Thymus (tissue), 11 donors: ENCODE data around the gene MON2. TPM values are rescaled to one million over a fixed set of nuclear protein-coding genes. Genes with fewer than 3 reads are reported as not detected.
A peak's percentile ranks its signal among the peaks of the same experiment; 100 is the strongest.
"Not testable (repeated sequence)": the region's sequence is repeated elsewhere in the genome, so short reads cannot be mapped to it uniquely, and the experiment has no call there.

ENCODE experiments used
- DNase-seq, 9 donors: peaks; one replicate each; pipeline ENCODE4 v3.0.0-alpha.2; 2013; ENCODE audit warnings: low spot score in 9 of 9, low read depth in 6 of 9, missing footprints in 1 of 9
- H3K27ac ChIP-seq, 2 donors: one replicate each; pipeline ENCODE4 v1.5.1; 2013; ENCODE audit warnings: control low read depth in 1 of 2, low read depth in 1 of 2, low read length in 1 of 2, mild to moderate bottlenecking in 1 of 2, moderate library complexity in 1 of 2
- H3K27me3 ChIP-seq, 2 donors: one replicate each; pipeline ENCODE4 v1.5.1; 2013; ENCODE audit warnings: low read length in 1 of 2; ENCODE audit not compliant: control insufficient read depth in 2 of 2, insufficient read depth in 1 of 2
- H3K36me3 ChIP-seq, 2 donors: one replicate each; pipeline ENCODE4 v1.5.1; 2013; ENCODE audit warnings: low read length in 1 of 2, mild to moderate bottlenecking in 1 of 2, moderate library complexity in 1 of 2; ENCODE audit not compliant: control insufficient read depth in 2 of 2, insufficient read depth in 2 of 2
- H3K4me1 ChIP-seq, 2 donors: one replicate each; pipeline ENCODE4 v1.5.1; 2013; ENCODE audit warnings: low read length in 2 of 2; ENCODE audit not compliant: control insufficient read depth in 2 of 2, insufficient read depth in 2 of 2
- H3K4me3 ChIP-seq, 2 donors: one replicate each; pipeline ENCODE4 v1.5.1; 2013; ENCODE audit warnings: low read length in 2 of 2, control low read depth in 1 of 2, mild to moderate bottlenecking in 1 of 2
- H3K9me3 ChIP-seq, 2 donors: one replicate each; pipeline ENCODE4 v1.5.1; 2013; ENCODE audit warnings: low read length in 1 of 2, mild to moderate bottlenecking in 1 of 2; ENCODE audit not compliant: control insufficient read depth in 2 of 2, insufficient read depth in 1 of 2
- WGBS: extraction: QIAGEN DNeasy Blood & Tissue Kit; methylation state at CpG from one replicate; pipeline ENCODE4 v1.1.7; 2013; 5-methylcytosine and 5-hydroxymethylcytosine counted together
- polyA plus RNA-seq: library from polyadenylated mRNA; stranded (reverse); fragments of 200-250 nt; gene quantifications from one replicate; pipeline ENCODE4 v1.2.3, GENCODE V29; 2013
- total RNA-seq: library from RNA; stranded (reverse); fragments of 120-200 nt; gene quantifications from one replicate; pipeline ENCODE4 v1.2.4, GENCODE V29; 2013
- donor health status: healthy.

The MON2 gene
- total and polyA plus RNA-seq, 2 donors = 21.4 to 32.7 TPM

DNA sequence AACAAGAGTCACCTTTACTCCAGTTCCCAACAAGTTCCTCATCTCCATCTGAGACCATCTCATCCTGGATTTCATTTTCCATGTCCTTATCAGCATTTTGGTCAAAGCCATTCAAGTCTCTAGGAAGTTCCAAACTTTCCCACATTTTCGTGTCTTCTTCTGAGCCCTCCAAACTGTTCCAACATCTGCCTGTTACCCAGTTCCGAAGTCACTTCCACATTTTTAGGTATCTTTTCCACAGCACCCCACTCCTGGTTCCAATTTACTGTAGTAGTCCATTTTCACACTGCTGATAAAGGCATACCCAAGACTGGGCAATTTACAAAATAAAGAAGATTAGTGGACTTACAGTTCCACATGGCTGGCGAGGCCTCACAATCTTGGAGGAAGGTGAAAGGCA lies 47.5 kb downstream of the MON2 start:
- H3K27me3 ChIP-seq, H3K27ac ChIP-seq, DNase-seq, H3K4me1 ChIP-seq, H3K4me3 ChIP-seq, H3K9me3 ChIP-seq: not testable (repeated sequence)
- H3K36me3 ChIP-seq = peaks cover 0 to 13% of the 10 kb centered on the region in 2 donors
- 95% methylated on average over 3 of the region's 3 CpGs for WGBS

DNA sequence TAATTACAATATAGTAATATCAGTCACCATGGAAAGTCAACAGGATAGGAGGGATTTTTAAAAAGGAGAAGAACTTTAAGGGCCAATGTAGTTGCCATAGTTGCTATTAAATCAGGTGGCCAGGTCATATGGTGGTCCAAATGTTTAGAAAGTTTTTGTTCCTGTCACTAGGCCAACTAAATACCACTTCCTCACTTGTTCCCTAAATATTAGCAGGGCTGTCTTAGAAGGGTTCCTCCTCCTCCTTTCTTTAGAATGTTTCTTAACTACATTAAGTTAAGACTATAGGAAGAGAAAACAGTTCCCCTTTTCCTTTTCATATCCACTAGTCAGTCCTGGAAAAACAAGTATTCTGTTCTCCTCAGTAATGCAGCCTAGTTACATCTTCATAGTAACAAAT lies 50.3 kb downstream of the MON2 start:
- Histone ChIP-seq H3K27ac (no peak overlapping the region), H3K4me1 (peaks cover 2 to 10% of the 10 kb centered on the region in 2 donors), H3K27me3 (no peaks in the 10 kb centered on the region), H3K4me3 (no peak overlapping the region), H3K9me3 (peaks cover 0 to 8% of the 10 kb centered on the region in 2 donors), H3K36me3 (peaks cover 0 to 5% of the 10 kb centered on the region in 2 donors)
- DNase-seq = no peak

- Histone ChIP-seq H3K9me3 (peaks cover 0 to under 1% of the 10 kb centered on the region in 2 donors), H3K27me3 (no peaks in the 10 kb centered on the region), H3K36me3 (peaks cover 0 to 5% of the 10 kb centered on the region in 2 donors), H3K4me1 (peaks cover 5 to 12% of the 10 kb centered on the region in 2 donors), H3K4me3 (no peak overlapping the region), H3K27ac (peak overlapping the region; percentile 46 to 73)
- 76% methylated on average over 2 of the region's 2 CpGs for WGBS
- DNase-seq = peak in 4 of 9 donors; percentile 25 to 75 (median 38)
These were observed 51.3 kb downstream of the MON2 start for GRCh38 chr12:62517887-62518286.

- Histone ChIP-seq H3K4me3 (no peak overlapping the region), H3K9me3 (no peaks in the 10 kb centered on the region), H3K4me1 (peaks cover 8 to 12% of the 10 kb centered on the region in 2 donors), H3K27me3 (no peaks in the 10 kb centered on the region), H3K27ac (no peak overlapping the region), H3K36me3 (peaks cover 0 to 5% of the 10 kb centered on the region in 2 donors)
- DNase-seq = no peak
- 97% methylated on average over 5 of the region's 5 CpGs for WGBS
These were observed 52.4 kb downstream of the MON2 start for GRCh38 chr12:62519043-62519442.

- peak in 1 of 9 donors; percentile 26 for DNase-seq
- Histone ChIP-seq H3K4me1 (peaks cover 8 to 16% of the 10 kb centered on the region in 2 donors), H3K27me3 (no peaks in the 10 kb centered on the region), H3K27ac (no peak overlapping the region), H3K36me3 (peaks cover 0 to 5% of the 10 kb centered on the region in 2 donors), H3K9me3 (no peaks in the 10 kb centered on the region), H3K4me3 (no peak overlapping the region)
- WGBS = 89% methylated on average over 5 of the region's 5 CpGs
These were observed 53.7 kb downstream of the MON2 start for GRCh38 chr12:62520361-62520760.

DNA sequence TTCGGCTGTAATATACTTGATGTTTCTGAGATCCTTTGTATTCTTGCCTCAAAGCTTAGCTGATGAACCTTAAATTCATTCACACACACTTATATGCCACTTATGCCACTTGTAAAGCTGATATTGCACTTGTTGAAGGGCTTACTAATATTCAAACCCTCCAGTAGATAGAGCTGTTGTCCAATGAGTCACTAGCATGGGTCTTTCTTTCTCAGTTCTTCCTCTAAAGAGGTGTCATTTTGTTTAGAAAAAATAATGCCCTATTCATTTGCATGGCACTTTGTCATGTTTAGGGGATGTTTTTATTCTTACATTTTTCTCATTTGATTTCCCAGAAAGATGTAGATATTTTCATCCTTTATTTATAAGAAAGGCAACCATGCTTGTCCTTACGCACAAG lies 56.4 kb downstream of the MON2 start:
- peaks cover 0 to 5% of the 10 kb centered on the region in 2 donors for H3K36me3 ChIP-seq
- H3K27ac ChIP-seq = peak overlapping the region in 1 of 2 donors; percentile 44
- H3K9me3 ChIP-seq = no peaks in the 10 kb centered on the region
- no peak overlapping the region for H3K4me3 ChIP-seq
- DNase-seq = peak in 2 of 9 donors; percentile 18 to 44
- 97% methylated on average over 2 of the region's 2 CpGs for WGBS
- H3K27me3 ChIP-seq = no peaks in the 10 kb centered on the region
- H3K4me1 ChIP-seq = peaks cover 8 to 15% of the 10 kb centered on the region in 2 donors

- H3K4me3 ChIP-seq = no peak overlapping the region
- peaks cover 0 to 5% of the 10 kb centered on the region in 2 donors for H3K36me3 ChIP-seq
- no peaks in the 10 kb centered on the region for H3K27me3 ChIP-seq
- H3K27ac ChIP-seq = peak overlapping the region in 1 of 2 donors; percentile 28
- WGBS = 96% methylated on average over 1 of the region's 1 CpG
- peaks cover 8 to 15% of the 10 kb centered on the region in 2 donors for H3K4me1 ChIP-seq
- H3K9me3 ChIP-seq = no peaks in the 10 kb centered on the region
- no peak for DNase-seq
These were observed 57.0 kb downstream of the MON2 start for GRCh38 chr12:62523619-62524018.

DNA sequence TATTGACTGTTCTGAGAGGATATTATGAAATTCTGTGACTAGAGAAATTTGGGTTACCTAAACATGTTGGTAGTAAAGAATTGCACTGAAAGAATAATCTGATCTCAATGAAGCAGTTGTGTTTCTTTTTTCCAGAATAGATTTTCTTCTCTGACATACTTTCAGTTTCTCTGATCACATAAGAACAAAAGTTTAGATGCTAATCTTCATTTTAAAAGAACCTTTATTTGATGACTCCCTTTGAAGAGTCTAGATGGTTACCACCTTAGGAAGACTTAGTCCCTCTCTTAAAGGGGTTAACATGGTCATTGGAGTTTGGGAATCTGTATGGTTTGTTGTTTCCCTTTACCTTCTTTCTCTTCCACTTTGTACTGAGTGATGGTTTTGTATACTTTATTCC lies 58.6 kb downstream of the MON2 start:
- Histone ChIP-seq H3K36me3 (peaks cover 0 to 3% of the 10 kb centered on the region in 2 donors), H3K27me3 (no peaks in the 10 kb centered on the region), H3K4me3 (no peak overlapping the region), H3K4me1 (peaks cover 8 to 15% of the 10 kb centered on the region in 2 donors), H3K27ac (peak overlapping the region in 1 of 2 donors; percentile 72), H3K9me3 (no peaks in the 10 kb centered on the region)
- peak in 5 of 9 donors; percentile 30 to 72 (median 45) for DNase-seq

- Histone ChIP-seq H3K36me3 (peaks cover 11 to 12% of the 10 kb centered on the region in 2 donors), H3K4me3 (no peak overlapping the region), H3K27me3 (no peaks in the 10 kb centered on the region), H3K27ac (no peak overlapping the region), H3K4me1 (peaks cover 0 to 3% of the 10 kb centered on the region in 2 donors), H3K9me3 (no peaks in the 10 kb centered on the region)
- 93% methylated on average over 1 of the region's 1 CpG for WGBS
- no peak for DNase-seq
These were observed 64.0 kb downstream of the MON2 start for GRCh38 chr12:62530596-62530995.
